ENCODE results near the gene WFIKKN1. TPM values are rescaled to one million over a fixed set of nuclear protein-coding genes. Genes with fewer than 3 reads are reported as not detected.

The WFIKKN1 gene
- total and polyA plus RNA-seq, 4 donors, result 0.31 to 2.5 (median 0.61) TPM

DNA sequence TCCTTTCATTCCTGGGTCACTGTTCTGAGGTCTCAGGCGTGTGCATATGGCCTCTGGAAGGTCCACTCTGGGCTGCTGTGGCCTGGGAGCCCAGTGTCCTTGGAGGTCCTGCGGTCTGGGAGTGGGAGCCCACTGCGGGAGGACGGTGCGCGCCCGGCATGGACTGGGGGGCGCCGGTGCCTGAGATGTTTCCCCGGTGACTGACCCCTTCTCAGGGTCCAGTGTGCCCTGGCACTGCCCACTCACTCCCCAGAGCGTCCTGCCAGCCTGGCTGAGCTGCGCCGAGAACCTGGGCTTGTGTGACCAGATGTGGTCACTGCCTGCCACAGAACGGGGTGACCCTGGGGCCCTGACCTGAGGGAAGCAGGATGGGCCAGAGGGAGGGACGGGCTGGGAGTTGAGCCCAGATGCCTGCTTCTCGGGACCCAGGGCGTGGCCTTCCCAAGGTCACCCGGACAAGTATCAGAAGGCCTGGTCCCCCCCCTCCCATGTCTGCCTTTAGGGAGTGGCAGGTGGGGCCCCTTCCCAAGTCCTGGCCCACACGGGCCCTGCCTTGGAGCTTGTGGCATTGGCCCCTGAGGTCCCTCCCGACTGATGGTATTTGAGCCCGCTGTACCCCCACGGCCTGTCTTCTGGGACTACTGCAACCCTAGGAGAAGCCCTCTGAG lies 43.6 kb downstream of the WFIKKN1 start:
- H3K27me3 ChIP-seq (ENCODE audit: control insufficient read depth in 3 of 3, insufficient read depth in 3 of 3, low read length in 2 of 3), result no peaks in the 10 kb centered on the region
- DNase-seq, result no peak

GRCh38 chr16:674968-675883 lies 44.4 kb downstream of the WFIKKN1 start, which contains the start of gene RHBDL1:
Gene RHBDL1, plus strand, starts transcription at chr16:675671. Its CDS starts 120 bp downstream, at chr16:675791.
- Histone ChIP-seq H3K9me3 (ENCODE audit: control insufficient read depth in 4 of 4, insufficient read depth in 3 of 4, low read length in 3 of 4) (peaks cover 0 to 4% (median 0%) of the 10 kb centered on the region in 4 donors), H3K9ac (ENCODE audit: insufficient read depth in 1 of 2, low read length in 2 of 2) (no peak within 1 kb of the TSS), H3K27me3 (ENCODE audit: control insufficient read depth in 3 of 3, insufficient read depth in 3 of 3, low read length in 2 of 3) (no peaks in the 10 kb centered on the region), H3K36me3 (ENCODE audit: control insufficient read depth in 4 of 4, insufficient read depth in 4 of 4, low read length in 4 of 4) (peaks cover 2 to 37% (median 17%) of the 10 kb centered on the region in 4 donors), H3K27ac (ENCODE audit: low read depth in 1 of 2, low read length in 1 of 2) (no peak within 1 kb of the TSS), H3K4me1 (ENCODE audit: control insufficient read depth in 5 of 5, insufficient read depth in 5 of 5, low read length in 5 of 5) (peaks cover 0 to 17% (median 11%) of the 10 kb centered on the region in 5 donors), H3K4me3 (no peak within 1 kb of the TSS)
- no peak for TF ChIP-seq CTCF (IDR thresholded peaks at IDR 0.05; ENCODE audit: control extremely low read depth, extremely low read depth)
- DNase-seq (peak in 1 of 3 donors; percentile 49), ATAC-seq (ENCODE audit: insufficient read depth, low FRiP score) (no peak)
- 5 to 6% methylated on average over 66 to 73 of the region's 73 CpGs for WGBS, 2 donors

More for the DNA sequence above, 43.6 kb downstream of the WFIKKN1 start:
- WGBS, 2 donors, result 81 to 88% methylated on average over 22 of the region's 22 CpGs
- Histone ChIP-seq H3K36me3 (ENCODE audit: control insufficient read depth in 4 of 4, insufficient read depth in 4 of 4, low read length in 4 of 4) (peaks cover 2 to 46% (median 19%) of the 10 kb centered on the region in 4 donors), H3K9me3 (ENCODE audit: control insufficient read depth in 4 of 4, insufficient read depth in 3 of 4, low read length in 3 of 4) (peaks cover 0 to 4% (median 0%) of the 10 kb centered on the region in 4 donors), H3K4me1 (ENCODE audit: control insufficient read depth in 5 of 5, insufficient read depth in 5 of 5, low read length in 5 of 5) (peaks cover 0 to 17% (median 9%) of the 10 kb centered on the region in 5 donors), H3K9ac (ENCODE audit: insufficient read depth in 1 of 2, low read length in 2 of 2) (no peak overlapping the region), H3K27ac (ENCODE audit: low read depth in 1 of 2, low read length in 1 of 2) (no peak overlapping the region), H3K4me3 (no peak overlapping the region)
- no peak for ATAC-seq (ENCODE audit: insufficient read depth, low FRiP score)
- TF ChIP-seq CTCF (IDR thresholded peaks at IDR 0.05; ENCODE audit: control extremely low read depth, extremely low read depth), result no peak

DNA sequence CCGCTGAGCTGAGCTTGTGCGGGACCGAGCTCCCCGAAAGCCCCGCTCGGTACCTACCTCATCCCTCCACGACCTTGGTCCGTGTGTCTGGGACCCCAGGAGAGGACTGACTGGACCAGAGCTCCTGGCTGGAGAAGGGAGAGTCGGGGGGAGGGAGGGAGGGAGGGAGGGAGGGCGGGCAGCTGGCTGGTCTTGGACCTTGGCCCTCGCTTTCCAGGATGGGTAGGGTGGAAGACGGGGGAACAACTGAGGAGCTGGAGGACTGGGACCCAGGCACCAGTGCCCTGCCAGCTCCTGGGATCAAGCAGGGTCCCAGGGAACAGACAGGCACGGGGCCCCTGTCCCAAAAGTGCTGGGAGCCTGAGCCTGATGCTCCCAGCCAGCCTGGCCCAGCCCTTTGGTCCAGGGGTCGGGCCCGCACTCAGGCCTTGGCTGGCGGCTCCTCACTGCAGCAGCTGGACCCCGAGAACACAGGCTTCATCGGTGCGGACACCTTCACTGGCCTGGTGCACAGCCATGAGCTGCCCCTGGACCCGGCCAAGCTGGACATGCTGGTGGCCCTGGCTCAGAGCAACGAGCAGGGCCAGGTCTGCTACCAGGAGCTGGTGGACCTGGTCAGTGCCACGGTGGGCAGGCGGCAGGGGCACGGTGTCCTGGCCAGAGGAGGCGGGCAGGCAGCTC lies 45.2 kb downstream of the WFIKKN1 start:
- no peak overlapping the region for H3K4me3 ChIP-seq

More for the DNA sequence above, 45.2 kb downstream of the WFIKKN1 start:
- Histone ChIP-seq H3K9me3 (ENCODE audit: control insufficient read depth in 4 of 4, insufficient read depth in 3 of 4, low read length in 3 of 4) (peaks cover 0 to 4% (median 0%) of the 10 kb centered on the region in 4 donors), H3K27ac (ENCODE audit: low read depth in 1 of 2, low read length in 1 of 2) (no peak overlapping the region), H3K27me3 (ENCODE audit: control insufficient read depth in 3 of 3, insufficient read depth in 3 of 3, low read length in 2 of 3) (no peaks in the 10 kb centered on the region), H3K9ac (ENCODE audit: insufficient read depth in 1 of 2, low read length in 2 of 2) (no peak overlapping the region), H3K36me3 (ENCODE audit: control insufficient read depth in 4 of 4, insufficient read depth in 4 of 4, low read length in 4 of 4) (peaks cover 2 to 29% (median 13%) of the 10 kb centered on the region in 4 donors), H3K4me1 (ENCODE audit: control insufficient read depth in 5 of 5, insufficient read depth in 5 of 5, low read length in 5 of 5) (peaks cover 0 to 18% (median 11%) of the 10 kb centered on the region in 5 donors)
- no peak for TF ChIP-seq CTCF (IDR thresholded peaks at IDR 0.05; ENCODE audit: control extremely low read depth, extremely low read depth)
- DNase-seq, result no peak
- 51 to 56% methylated on average over 19 to 25 of the region's 25 CpGs for WGBS, 2 donors
- ATAC-seq (ENCODE audit: insufficient read depth, low FRiP score), result no peak
